Stimulated activated CD4-positive, alpha-beta T cell treated with anti-CD3 and anti-CD28 coated beads, Interleukin-15, amount 100 ng/mL, for 1 hour (primary cell): Measurements from ENCODE around the gene PIM3.

Source experiments
- DNase-seq, 2 donors: peaks; one replicate each; pipeline ENCODE4 v3.0.0-alpha.2; 2020; ENCODE audit warnings: low read depth in 1 of 2, low spot score in 1 of 2

PIM3 gene

GRCh38 chr22:49960159-49961004 is at the start of gene PIM3:
PIM3 (plus strand) TSS chr22:49960772; CDS start chr22:49960948, 176 bp downstream.
- peak; percentile 84 to 86 for DNase-seq

- DNase-seq, result no peak
Observed at GRCh38 chr22:49911881-49912625, 48.5 kb upstream of the PIM3 start.

- DNase-seq, result no peak
Observed at GRCh38 chr22:49913026-49913425, 47.5 kb upstream of the PIM3 start.

- no peak for DNase-seq
Observed at GRCh38 chr22:49913446-49913845, 47.1 kb upstream of the PIM3 start.

GRCh38 chr22:49914256-49914655 is 46.3 kb upstream of the PIM3 start:
- no peak for DNase-seq

GRCh38 chr22:49915610-49916009 is 45.0 kb upstream of the PIM3 start:
- DNase-seq, result no peak

- no peak for DNase-seq
Observed at GRCh38 chr22:49916831-49917230, 43.7 kb upstream of the PIM3 start.

- DNase-seq, result peak; percentile 95
Observed at GRCh38 chr22:49917974-49918910, 42.3 kb upstream of the PIM3 start, which contains the start of the genes ALG12 and CRELD2. ALG12 (minus strand) TSS chr22:49918438; CDS start chr22:49913765, 4,673 bp downstream. CRELD2 (plus strand) TSS chr22:49918634; CDS start chr22:49918770, 136 bp downstream.

GRCh38 chr22:49918911-49919881 is 41.4 kb upstream of the PIM3 start:
- DNase-seq, result no peak

GRCh38 chr22:49920859-49921258 is 39.7 kb upstream of the PIM3 start:
- DNase-seq, result no peak

GRCh38 chr22:49921508-49922278 is 38.9 kb upstream of the PIM3 start:
- DNase-seq, result no peak

- no peak for DNase-seq
Observed at GRCh38 chr22:49922484-49922883, 38.1 kb upstream of the PIM3 start.

GRCh38 chr22:49922926-49923325 is 37.6 kb upstream of the PIM3 start:
- no peak for DNase-seq

GRCh38 chr22:49923445-49923844 is 37.1 kb upstream of the PIM3 start:
- no peak for DNase-seq

- DNase-seq, result no peak
Observed at GRCh38 chr22:49924113-49924833, 36.3 kb upstream of the PIM3 start.

GRCh38 chr22:49925525-49926128 is 34.9 kb upstream of the PIM3 start:
- DNase-seq, result peak; percentile 49 to 50

GRCh38 chr22:49926916-49927315 is 33.7 kb upstream of the PIM3 start:
- no peak for DNase-seq
